Eye (tissue), 1 donor: ENCODE results near the gene ADPRHL1.

Experiments used
- DNase-seq: peaks from one replicate; pipeline ENCODE4 v3.0.0-alpha.2; 2015

Gene ADPRHL1

DNA sequence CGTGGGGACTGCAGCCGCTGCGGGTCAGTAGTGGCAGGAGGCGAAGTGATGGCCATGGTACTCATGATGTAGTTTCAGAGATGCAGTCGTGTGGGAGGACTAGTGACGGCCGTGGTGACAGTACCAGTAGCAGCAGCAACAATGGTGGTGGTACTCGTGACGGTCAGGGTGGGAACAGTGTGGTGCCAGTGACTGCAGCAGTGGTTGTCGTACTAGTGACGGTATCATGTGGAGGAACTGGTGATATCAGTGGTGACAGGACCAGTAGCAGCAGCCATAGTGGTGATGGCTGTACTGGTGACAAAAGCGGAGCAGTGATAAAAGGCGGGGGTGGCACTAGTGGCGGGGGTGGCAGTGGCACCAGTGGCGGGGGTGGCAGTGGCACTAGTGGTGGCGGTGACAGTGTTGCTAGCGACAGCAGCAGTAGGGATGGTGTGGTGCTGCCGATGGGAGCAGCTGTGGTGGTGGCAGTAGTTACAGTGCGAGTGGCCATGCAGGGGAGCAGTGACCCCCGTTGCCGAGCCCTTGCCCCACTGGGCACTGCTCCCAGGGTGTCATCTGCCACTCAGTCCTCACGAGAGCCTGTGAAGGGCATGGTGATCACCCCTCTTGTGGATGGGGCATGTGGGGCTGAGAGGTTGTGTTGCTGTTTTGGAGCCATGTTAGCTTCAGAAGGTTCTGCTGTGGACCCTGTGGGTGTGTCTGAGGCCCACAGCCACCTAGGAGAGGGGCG lies 22.7 kb downstream of the ADPRHL1 start:
- no peak for DNase-seq

DNA sequence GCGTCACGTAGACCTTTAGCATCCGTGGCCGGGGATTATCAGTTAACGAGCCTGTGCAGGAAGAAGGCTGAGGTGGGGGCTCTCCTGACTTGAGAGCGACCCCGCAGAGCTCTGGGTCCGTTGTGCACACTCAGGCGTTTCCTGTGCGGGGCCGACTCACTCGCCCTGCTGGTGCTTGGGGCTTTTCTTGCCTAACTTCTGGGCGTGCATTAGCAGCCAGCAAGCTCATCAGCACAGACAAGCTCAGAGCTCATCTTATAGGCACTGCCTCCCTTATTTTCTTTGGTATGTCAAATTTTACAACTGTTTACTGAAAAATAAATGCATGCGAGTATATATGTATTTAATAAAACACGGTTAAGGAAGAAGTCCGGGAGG lies 23.7 kb downstream of the ADPRHL1 start:
- DNase-seq, result no peak

DNA sequence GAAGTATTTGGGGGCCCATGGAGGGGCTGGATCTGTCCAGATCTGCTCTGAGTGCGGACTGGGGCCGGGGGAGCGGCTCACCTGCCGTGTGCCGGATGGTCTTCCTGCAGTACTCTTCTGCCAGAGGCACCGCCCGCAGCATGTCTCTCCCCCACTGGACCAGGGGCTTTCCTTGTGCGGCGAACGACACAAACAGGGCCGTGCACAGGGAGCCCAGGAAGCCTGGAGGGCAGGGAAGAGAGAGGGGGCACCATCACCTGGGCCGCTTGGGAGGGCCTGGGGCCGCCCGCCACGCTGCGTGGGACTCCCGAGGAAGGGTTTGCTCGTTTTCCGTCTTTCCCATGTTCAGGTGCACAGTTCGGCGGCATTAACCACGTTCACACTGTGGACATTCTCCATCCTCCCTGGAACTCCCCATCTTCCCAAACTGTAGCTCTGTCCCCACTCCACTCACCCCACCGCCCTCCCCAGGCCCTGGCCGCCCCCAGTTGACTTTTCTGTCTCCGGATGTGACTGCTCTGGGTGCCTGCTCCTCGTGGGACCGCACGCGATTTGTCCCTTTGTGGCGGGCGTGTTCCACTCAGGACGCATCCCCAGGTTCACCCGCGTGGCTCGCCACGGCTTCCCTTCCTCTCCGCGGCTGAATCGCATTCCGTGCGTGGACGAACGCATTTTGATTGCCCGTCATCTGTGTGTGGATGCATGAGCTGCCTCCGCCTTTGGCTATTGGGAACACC lies 24.2 kb downstream of the ADPRHL1 start:
- no peak for DNase-seq

DNA sequence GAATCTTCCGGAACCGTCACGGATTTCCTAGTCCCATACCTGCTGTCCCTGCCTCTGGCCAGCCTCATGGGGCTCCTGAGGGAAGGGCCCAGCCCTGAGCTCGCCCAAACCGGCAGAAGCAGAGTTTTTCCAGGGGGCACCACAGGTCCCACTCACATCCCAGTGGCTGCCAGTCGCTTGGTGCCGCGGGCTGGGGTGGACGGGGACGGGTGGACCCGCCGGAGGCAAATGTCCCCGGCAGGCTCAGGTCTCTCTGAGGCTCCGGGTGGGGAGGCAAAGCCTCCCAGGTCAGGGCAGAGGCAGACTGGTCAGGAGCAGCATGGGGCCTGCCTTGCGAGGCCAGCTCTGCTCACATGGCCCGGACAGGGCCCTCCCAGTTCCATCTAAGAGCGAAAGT lies 24.8 kb downstream of the ADPRHL1 start:
- no peak for DNase-seq

DNA sequence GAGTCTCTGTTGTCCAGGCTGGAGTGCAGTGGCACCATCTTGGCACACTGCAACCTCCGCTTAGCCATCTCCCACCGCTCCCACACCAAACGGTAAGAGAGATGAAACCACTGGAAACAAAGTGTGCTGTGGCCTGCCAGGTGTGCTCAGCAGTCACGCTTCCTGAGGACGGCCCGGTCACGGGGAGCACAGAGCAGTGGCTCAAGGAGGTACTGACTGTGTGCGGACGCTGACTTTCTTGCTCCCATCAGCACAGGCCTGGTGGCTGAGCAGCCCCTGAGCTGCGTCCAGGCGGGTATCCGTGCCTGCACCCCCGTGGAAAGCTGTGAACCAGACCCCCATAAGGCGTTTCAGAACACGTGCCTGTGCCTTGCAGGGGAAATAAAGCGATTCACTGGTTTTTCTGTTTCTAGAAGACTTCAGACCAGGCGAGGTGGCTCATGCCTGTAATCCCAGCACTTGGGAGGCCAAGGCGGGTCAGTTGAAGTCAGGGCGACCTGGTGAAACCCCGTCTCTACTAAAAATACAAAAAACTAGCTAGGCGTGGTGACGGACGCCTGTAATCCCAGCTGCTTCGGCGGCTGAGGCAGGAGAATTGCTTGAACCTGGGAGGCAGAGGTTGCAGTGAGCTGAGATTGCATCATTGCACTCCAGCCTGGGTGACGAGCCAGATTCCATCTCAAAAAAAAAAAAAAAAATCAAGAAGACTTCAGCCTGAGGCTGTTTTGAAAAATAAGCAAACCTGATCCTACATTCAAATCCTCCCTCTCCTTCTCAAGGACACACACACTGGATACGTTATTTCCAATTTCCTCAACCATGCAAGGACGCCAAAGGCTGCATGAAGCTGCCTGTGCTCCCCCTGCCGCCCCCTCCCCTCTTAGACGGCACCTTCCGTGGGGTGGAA lies 25.5 kb downstream of the ADPRHL1 start:
- no peak for DNase-seq

DNA sequence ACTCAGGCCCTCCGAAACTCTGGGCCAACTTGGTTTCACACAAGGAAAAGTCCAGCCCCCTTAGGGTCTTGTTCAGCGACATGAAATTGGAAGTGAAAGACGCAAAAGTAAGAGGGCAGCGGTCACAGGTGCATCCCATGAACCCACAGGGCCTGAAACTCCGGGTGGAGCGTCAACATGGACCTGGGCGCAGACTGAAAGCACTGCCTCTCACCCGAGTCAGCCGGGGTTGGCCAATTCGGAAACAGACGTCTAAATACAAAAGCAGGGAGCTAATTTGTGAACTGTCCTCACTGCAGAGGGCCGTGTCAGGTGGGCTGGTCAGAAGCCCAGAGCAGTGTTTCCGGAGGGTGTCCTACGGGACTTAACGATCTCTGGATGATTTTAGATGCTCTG lies 26.7 kb downstream of the ADPRHL1 start:
- DNase-seq, result no peak

DNA sequence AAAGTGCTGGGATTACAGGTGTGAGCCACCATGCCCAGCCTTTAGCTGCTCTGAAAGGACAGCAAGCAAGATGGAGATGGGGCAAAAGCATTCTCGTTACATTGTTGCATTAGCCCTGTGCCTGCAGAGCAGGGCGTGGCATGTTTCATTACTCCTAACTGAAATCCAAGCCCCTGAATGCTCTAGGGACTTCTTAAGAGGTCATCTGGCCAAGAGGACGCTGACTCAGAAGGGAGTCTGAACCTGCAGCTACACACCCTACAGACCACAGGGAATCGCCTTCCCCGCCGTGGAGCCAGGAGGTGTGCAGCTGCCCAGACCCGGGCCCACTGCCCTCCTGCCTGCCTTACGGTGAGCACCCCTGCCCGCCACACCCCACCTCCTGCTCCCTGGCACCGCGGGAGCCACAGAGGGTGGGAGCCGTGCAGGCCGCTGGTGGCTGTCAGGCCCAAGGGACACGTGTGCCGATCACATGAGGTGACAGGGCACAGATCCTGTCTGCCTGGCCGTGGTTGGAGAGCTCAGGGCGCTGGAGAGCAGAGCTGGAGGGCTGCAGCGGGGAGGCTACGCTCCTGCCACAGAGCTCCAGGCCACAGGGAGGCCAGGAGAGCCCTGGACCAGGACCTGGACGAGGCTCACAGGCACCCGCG lies 27.2 kb downstream of the ADPRHL1 start:
- DNase-seq, result no peak

DNA sequence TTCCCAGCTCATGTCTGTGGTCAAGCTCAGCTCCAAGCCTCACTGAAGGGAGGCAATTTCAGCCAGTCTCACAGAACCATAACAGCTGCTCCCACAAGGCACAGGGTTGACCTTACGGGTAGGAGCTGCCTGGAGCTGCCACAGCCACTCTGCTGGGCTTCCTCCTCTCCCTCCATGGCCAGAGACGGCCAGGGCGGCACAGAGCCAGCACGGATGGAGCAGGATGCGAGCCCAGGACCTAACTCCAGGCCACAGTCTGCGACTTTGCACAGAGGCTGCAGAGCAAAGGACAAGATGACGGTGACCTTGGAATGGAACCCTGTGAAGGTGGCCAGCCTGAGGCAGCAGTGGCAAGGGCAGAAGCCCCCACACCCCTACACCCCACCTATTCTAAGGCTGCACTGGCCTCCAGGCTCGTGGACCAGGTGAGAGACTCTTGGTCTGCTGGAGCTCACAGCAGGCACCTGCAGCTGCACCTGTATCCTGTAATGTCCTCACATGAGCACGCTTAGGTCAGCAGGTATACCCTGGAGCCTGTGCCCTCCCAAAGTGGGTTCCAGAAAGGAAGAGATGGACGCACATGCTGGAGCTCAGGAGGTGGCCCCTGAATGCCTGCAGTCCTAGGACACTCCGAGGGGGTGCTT lies 29.6 kb downstream of the ADPRHL1 start:
- no peak for DNase-seq

DNA sequence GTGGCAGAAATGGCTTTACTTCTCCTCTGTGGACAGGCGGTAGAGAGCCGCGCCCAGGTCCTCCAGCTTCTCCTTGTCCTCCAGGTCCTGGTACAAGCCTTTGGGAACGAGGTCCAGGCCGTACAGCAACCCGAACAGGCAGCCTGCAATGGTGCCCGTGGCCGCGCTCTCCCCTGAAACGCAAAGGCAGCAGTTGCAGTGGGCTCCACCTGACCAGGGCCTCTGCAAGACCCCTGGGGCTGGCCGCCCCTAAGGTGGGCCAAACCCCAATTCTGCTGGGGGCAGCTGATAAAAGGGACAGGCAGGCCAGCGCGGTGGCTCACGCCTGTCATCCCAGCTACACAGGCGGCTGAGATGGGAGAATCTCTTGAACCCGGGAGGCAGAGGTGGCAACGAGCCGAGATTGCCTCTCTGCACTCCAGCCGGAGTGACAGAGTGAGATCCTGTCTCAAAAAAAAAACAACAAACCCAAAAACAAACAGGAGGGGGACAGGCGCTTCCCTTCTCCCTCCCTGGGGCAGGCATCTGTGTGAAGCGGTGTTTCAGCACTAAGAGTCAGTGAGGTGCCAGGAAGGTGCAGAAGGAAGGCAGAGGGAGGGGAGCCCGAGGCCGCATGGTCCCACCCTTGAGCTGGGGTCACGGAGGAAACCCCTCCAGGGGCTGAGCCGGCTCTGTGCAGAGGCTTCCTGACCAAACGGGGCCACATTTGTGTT lies 30.3 kb downstream of the ADPRHL1 start:
- DNase-seq, result no peak

DNA sequence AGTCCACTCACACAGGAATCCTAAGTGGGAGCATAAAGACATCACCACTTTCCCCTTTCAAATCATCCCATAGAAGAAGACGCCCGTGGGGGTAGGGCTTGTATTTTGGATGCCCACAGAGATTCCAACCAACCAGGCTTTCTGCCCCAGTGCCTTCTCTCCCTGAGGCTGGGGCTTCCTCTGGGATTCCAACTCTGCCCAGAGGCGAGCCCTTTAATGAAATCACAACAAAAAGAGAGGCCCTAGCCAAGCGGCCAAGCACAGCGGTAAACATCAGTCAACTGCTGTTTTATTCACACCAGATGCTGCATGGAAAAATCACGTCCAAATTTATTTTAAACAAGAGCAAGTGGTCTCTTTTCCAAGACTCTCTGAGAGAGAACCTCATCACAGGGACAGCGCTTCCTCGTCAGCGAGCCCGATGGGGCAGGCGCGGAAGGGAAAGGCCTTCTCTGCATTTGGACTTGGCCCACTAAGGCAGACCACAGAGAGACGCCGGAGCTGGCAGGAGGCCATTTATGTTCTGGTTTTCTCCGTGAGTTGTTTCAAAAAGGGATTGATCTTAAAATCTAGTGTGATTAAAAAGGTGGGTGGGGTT lies 31.5 kb downstream of the ADPRHL1 start:
- peak; percentile 75 for DNase-seq

DNA sequence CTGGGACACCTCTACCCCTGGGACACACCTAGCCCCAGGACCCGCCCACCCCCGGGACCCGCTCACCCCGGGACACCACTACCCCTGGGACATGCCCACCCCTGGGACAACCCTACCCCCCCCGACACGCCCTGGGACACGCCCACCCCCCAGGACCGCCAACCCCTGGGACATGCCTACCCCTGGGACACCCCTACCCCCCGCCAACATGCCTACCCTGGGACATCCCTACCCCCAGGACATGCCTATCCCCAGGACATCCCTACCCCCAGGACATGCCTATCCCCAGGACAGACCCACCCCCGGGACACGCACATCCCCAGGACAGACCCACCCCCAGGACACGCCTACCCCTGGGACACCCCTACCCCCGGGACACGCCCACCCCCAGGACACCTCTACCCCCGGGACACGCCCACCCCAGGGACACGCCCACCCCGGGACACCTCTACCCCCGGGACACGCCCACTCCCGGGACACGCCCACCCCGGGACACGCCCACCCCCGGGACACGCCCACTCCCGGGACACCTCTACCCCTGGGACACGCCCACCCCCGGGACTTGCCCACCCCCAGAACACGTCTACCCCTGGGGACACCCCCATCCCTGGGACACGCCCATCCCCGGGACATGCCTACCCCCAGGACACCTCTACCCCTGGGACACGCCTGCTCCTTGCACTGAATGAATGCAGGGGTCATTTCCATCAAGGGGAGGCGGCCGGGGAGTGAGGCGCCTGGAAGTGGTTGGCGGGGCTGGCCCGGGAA lies 32.3 kb downstream of the ADPRHL1 start:
- DNase-seq, result no peak

DNA sequence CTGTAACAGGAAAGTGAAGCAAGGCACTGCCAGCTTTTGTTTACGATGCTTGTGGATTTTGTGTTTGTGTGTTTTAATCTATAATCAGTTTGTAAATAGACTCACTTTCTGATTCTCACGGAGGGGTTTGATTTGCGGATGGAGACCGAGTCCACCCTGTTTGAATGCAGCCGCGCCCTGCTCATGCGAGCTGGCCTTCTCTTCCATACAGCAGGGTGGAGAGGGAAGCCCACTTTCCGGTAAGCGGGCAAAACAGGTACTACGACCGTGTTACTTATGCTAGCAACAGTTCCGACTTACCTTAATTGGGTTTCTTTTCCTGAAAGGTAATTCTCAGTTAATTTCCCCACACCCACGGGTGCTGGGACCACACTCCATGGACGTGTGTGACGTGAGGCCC lies 33.1 kb downstream of the ADPRHL1 start:
- DNase-seq, result no peak

DNA sequence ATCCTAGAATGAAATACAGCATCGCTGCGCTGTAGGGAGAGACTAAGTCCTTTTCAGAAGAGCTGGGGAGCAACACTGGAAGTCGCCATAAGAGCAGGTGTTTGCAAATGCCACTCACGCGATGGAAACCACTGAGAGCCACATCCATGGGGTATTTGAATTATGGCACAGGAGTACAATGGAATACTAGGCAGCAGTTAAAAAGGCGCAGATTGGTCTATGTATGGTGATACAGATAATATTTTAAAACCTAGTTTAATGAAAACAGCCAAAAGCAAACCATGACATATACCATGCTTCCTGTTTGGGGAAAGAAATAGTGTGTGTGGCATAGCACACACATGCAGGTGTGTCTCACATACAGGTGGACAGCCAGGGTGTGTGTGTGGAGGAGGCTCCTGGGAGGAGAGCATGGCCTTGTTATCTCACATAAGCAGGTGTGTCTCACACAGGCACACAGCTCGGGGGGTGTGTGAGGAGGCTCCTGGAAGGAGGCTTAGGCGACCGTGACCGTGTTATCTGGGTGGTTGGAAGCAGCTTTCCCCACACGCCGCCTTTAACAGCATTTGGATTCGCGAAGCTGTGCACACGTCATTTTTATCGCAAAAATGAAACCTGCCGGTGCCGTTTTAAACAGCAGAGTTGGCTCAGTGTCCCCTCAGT lies 33.6 kb downstream of the ADPRHL1 start:
- no peak for DNase-seq

DNA sequence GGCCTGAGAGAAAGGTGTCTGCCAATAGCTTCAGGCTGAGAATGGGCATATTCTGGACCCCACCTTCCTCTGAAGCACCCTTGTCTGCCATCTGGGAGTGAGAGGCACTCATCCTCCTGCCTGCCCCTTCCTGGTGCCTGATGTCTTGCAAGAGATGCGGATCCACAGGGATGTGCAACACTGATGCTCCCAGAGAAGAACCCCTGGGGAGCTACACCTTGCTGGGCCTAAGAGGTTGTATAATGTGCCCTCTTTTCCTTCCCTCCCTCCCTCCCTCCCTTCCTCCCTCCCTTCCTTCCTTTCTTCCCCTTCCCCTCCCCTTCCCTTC lies 34.6 kb downstream of the ADPRHL1 start:
- DNase-seq, result no peak

DNA sequence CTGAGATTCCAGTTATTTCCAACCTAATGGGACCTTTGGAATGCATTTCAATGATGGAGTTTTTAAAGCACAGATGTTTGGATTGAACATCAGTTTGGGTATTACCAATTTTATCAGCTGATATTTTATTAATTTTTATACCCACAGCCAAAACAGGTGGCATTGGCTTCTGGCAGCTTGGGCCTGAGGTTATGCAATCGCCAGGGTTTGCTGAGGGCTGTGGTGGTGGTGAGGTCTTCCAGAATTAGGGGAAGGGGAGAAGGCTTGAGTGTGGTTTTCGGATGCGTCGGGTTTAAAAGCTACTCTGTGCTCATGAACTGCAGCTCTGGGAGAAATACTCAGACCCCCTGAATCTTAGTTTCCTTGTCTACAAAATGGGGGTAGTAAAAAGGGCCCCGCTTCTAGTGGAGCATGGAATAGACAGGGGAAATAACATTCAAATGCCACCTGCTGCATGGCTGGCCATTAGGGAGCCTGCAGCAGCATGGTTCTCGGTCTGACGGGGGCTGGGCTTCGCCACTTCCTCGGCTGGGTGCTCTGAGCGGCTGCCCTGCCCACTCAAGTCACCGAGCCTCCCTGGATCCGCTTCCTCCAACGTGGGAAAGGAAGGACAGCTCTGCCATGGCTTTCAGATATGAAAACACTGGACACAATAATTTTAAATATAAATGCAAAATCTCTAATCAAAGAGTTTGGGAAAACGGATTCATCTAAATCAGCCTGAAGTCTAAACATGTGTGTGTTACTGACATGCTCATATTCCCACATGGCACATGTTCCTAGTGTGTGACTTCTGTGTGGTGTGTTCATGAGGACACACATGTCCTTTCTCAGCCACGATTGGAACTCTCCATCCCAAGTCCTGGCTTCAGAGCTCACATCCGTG lies 35.2 kb downstream of the ADPRHL1 start:
- DNase-seq, result no peak

DNA sequence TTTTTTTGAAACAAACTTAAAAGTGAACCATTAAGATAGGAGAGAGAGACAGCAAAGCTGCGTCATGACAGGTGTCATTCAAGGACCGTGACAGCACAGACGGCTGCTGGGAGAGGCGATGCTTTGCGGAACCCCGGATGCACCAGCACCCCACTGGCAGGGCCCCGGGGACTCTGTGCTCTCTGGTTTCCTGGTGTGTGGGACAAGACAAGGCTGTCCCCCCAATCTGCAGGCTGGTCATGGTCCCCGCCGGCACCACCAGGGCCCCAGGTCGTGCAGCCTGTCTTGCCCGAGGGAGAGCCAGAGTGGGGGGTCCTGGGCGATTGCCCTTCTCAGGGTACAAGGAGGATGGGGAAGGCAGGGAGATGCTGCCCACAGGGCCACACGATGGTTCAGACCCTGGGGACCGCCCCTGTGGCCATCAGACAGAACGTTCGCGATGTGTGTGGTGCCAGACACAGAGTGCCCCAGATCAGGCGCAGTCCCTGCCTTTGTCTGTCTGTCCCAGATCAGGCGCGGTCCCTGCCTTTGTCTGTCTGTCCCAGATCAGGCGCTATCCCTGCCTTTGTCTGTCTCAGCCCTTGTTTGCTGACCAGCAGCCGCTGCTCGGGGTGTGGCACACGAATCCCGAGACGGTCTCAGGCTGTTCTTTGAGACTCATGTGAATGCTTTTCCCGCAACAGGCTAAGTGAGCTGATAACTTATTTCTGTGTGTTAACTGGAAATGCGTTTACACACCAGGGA lies 36.1 kb downstream of the ADPRHL1 start:
- peak; percentile 33 for DNase-seq

DNA sequence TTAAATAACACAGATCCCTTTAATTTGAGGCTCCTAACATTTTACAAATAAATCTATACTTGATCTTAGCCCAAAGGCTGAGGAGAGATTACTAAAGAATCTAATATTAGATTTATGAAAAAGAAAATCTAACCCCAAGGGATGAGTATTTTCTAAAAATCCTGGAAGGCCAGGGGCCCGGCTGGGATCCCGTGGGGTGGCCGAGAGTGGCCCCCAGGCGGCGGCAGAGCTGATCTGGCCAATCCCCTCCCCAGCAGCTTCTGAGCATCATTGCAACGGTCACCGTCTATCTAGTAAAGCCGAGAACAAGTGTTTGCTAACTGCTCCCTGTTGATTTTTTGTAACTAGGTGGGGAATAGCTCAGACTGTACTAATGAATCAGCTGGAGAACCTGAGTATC lies 37.5 kb downstream of the ADPRHL1 start:
- no peak for DNase-seq

DNA sequence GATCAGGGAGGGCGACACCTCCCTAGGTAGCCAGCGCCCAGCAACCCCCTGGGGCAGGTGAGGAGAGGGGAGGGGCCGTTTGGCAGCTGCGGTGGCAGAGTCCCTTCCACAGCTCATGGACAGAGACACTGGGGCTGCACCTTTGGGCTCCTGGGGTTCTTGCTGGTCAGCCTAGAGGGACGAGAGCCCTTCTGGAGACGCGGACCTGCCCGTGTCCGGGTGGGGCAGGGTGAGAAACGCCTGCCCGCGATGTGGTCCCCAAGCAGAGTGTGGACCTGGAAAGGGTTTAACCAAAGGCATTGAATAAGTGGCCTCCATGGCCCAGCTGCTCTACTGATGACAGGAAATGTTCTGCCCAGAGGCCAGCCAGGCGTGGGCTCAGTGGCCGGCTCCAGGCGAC lies 38.3 kb downstream of the ADPRHL1 start:
- no peak for DNase-seq
